ENCODE data around the gene CHRNA3.
"Not testable (repeated sequence)": the region's sequence is repeated elsewhere in the genome, so short reads cannot be mapped to it uniquely, and the experiment has no call there.

CHRNA3 gene

DNA sequence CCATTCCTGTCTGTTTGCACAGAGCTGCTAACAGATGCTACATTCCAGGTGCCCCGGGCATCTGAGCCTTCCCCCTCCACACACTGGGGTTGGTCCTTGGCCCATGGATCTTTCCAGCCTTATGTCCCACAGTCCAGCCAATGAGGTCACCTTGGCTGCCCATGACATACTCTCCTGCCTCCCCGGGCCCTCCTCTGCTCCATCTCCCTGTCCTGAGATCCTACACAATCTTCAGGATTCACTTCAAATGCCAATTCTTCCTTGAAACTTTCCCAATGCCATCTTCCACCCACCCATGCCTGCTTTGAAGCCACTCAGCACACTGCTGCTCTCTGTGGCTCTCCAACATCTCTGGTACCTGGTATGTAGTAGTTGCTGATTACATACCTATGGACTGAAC lies 4.3 kb downstream of the CHRNA3 start:
- DNase-seq = no peak

DNA sequence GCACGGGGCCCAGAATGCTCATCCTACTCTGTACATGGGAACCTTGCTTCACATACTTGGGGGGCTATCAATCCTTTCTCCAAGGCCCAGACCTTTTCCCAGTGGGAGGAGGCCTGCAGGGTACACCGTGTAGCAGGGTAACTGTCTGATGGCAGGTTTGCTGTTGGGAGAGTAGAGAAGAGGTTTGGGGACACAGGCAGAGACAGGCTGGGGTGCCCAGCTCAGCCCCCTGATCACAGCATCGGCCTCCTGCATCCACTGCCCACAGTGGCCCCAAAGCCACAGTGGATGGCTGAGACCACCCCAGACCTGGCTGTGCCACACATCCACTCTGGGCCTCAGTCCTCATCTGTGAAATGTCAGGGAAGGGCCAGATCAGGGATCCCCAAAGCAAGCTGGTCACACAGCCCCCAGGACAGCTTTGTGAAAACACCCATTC lies 5.6 kb downstream of the CHRNA3 start:
- no peak for DNase-seq

GRCh38 chr15:78614021-78614420 lies 6.8 kb downstream of the CHRNA3 start:
- DNase-seq = no peak

DNA sequence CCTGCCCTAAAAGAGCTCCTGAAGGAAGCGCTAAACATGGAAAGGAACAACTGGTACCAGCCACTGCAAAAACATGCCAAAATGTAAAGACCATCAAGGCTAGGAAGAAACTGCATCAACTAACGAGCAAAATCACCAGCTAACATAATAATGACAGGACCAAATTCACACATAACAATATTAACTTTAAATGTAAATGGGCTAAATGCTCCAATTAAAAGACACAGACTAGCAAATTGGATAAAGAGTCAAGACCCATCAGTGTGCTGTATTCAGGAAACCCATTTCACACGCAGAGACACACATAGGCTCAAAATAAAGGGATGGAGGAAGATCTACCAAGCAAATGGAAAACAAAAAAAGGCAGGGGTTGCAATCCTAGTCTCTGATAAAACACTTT lies 11.2 kb downstream of the CHRNA3 start:
- not testable (repeated sequence) for DNase-seq

DNA sequence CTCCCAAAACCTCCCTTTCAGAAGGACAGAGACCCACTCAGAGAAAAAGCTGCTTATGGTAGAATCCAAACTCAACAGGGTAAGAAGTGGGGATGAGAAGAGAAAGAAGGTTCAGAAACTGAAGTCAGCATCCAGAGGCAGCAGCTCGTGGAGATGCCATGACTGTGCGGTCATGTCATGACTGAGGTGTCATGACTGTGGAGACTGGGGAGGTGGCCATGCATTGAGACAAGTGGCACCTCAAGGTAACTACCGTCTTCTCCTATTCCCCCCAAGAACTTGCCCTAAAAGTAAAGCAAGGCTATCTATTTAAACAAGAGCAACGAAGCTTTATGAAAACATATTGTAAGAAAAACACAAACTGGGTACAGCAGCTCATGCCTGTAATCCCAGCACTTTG lies 15.1 kb downstream of the CHRNA3 start:
- DNase-seq = no peak

- DNase-seq = no peak
Measured at GRCh38 chr15:78605201-78605600, 15.6 kb downstream of the CHRNA3 start.

- DNase-seq = no peak
Measured at GRCh38 chr15:78604420-78604819, 16.4 kb downstream of the CHRNA3 start.

- no peak for DNase-seq
Measured at GRCh38 chr15:78603467-78603866, 17.3 kb downstream of the CHRNA3 start.

GRCh38 chr15:78599189-78599588 lies 21.6 kb downstream of the CHRNA3 start:
- DNase-seq = no peak

DNA sequence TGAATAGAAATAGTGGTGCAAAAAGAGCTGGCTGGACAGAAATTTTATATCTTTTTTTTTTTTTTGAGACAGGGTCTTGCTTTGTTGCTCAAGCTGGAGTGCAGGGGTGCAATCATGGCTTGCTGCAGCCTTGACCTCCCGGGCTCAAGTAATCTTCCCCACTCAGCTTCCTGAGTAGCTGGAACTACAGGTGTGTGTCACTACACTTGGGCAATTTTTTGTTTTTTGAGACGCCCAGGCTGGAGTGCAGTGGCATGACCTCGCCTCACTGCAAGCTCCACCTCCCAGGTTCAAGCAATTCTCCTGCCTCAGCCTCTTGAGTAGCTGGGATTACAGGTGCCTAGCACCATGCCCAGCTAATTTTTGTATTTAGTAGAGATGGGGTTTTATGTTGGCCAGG lies 22.4 kb downstream of the CHRNA3 start:
- no peak for DNase-seq

DNA sequence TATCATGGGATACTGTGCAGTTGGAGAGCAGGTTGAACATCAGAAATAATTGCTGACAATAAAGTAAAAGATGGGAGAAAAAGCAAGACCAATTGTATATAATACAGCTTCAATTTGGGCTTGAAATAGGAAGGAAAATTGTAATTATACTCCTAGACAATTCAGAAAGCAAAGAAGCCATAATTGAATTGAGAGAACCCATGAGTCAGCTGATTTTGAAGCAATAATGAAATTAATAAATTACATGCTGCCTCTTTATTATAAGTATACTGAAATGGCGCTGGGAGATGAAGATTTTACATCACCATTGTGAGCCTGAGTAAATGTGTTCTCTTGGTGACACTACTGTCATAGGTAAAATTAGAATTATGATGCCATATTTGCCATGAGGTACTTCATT lies 23.2 kb downstream of the CHRNA3 start:
- no peak for DNase-seq

- no peak for DNase-seq
Measured at GRCh38 chr15:78574944-78575343, 45.9 kb downstream of the CHRNA3 start.

DNA sequence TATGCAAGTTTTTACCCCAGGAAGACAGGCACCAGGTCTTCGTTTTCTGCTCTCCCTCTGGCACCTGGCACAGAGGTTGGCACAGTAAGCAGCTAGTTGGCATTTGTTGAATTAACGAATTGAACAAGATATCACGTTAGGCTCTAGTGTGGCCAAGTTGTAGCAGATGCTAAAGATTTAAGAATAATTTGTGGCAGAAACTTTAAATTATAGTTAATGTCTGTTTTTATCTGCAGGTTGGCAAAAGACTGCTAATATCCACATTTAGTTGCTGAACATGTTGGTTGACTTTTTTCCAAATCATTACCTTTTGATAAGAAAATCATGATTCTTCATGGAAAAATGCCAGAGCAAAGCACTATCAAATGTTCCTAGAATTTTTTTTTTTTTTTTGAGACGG lies 47.4 kb downstream of the CHRNA3 start:
- no peak for DNase-seq

DNA sequence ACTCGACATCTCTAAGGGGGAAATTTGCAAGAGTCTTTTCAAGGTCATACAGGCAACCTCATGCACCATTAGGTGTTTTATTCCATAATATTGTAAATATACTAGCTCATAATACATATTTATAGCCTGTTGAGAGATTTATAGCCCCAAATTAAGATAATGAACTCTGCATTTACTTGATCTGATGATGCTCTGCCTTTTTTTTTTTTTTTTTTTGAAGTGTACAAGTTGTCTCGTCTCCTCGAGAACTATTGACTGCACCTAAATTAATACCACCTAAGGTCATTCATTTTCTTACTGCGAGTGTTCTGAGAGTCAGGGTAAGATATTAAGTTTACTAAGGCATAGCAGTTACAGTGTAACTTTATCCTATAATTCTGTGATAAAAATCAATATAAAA lies 49.4 kb downstream of the CHRNA3 start:
- no peak for DNase-seq

DNA sequence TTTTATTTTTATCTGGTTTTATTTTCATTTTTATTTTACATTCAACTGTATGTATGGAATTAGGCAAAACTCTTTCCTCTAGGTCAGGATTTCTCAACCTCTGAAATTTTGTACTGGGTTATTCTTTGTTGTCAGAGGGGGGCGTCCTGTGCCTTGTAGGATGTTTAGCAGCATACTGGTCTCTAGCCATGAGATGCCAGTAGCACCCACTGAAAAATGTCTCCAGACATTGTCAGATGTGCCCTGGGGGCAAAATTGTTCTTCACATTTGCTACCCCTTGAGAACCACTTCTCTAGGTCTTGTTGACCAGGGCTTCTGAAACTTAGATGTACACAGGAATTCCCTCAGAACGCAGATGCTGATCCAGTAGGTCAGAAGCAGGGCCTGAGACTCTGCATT lies 50.1 kb downstream of the CHRNA3 start:
- DNase-seq = no peak

DNA sequence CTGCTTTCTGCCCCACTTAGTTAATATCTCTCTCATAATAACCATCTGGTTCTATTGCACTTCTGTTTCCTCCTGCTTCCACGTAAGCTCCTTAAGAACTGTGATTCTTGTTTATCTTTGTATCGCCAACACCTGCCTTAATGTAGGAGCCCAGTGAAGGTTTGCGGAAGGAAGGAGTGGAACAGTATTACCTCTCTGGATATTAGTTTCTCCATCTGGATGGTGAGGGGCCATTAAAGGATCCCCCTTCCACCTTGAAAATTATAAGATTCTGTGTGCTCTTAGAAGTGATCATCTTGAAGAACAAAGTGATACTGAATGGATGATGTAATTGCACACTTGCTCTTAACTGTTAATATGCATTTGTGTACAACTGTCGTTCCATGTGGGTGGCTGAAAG lies 53.3 kb downstream of the CHRNA3 start:
- no peak for DNase-seq

DNA sequence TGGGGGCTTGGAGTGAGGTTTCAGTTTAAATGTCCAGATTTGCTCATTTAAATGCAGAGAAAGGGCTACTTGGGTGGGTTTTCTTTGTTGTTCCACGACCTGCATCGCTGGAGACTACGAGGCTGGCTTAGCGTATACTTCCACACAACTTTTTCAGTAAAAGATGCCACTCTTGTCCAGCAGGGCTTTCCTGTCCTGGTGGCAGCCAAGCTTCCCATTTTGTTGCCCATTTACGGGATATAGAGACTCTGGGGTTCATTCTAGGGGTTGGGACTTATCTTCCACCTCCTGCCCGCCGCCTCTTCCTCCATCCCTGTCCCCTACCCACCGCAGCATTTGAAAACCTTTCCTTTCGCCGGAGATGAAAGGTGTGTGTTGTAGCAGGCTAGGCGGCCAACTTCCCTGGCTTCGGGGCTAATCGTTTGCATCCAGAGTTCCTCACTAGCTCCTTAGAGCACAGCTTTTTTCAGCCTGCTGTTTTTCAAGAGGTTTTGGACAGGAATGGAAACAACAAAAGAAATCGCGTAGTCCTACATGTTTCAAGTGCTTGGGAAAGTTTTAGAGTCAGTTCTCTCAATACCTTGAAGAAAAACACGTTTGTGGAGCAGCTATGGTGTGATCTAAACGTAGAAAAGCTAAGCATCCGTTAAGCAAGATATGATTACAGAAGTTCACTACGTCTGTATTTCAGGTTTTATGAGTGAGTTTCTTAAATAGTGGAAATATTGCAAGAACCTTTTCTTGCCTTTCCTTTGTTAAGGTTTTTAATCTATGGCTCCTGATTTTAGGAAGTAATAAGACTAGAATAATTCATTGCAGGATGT lies 54.6 kb downstream of the CHRNA3 start:
- no peak for DNase-seq

DNA sequence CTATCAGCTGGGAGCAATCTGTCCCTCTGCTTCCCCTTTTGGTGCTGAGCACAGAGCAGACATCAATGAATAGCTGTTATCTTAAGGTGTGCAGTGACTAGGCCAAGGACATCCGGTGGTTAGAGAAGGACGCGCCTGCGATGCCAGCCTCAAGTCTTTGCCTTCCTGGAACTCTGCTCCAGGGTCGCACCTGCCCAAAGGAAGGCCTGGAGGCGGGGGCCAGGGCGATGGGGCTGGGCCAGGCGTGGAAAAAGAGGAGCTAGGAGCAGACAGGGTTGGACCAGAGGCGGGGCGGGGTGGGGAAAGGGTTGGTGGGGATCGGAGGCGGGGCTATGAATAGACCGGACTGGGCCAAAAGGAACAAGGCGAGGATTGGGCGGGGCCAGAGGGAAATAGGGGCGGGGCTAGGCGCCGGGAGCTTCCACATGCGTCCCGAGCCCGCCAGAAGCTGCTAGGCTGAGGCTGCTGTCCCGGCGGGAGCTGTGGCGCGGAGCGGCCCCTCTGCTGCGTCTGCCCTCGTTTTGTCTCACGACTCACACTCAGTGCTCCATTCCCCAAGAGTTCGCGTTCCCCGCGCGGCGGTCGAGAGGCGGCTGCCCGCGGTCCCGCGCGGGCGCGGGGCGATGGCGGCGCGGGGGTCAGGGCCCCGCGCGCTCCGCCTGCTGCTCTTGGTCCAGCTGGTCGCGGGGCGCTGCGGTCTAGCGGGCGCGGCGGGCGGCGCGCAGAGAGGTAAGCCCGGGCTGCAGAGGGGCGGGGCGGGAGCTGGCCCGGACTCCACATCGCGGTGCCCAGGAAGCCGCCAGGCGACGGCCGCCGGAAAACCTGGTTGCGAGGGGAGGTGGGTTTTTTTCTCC lies 55.5 kb downstream of the CHRNA3 start, which contains the start of gene CHRNA5:
Gene CHRNA5, plus strand, starts transcription at position 424 of the 854 bp plus-strand sequence. Its CDS starts 200 bp downstream, at position 624.
- peak; percentile 46 for DNase-seq

DNA sequence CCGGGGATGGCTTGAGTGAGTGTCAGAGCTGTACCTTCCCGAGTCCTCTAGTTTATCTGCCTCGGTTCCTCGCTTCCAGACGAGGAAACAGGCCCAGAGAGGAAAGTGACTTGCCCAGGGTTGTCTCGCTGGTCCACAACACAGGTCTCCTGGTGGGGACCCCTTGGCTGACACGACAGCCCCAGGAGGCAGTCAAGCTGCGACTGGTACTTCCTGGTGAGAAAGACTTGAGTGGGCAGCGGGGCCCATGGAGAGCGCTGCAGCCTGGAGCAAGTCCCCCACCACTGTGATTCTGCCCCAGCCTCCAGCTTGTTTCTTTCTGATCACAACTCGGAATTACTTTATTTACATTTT lies 56.1 kb downstream of the CHRNA3 start:
- DNase-seq = no peak

DNA sequence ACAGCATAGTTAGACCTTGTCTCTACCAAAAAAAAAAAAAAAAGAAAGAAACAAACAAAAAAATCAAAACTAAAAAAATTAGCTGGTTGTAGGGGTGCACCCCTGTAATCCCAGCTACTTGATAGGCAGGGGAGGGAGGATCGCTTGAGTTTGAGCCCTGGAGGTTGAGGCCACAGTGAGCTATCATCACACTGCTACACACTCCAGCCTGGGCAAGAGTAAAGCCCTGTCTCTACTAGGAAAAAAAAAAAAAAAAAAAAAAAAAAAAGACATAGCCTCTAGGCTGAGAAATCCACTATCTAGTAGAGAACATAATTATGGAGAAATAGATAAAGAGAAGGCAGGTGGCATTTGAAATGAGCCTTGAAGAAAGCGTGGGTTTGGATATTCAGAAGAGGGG lies 57.7 kb downstream of the CHRNA3 start:
- DNase-seq = no peak

DNA sequence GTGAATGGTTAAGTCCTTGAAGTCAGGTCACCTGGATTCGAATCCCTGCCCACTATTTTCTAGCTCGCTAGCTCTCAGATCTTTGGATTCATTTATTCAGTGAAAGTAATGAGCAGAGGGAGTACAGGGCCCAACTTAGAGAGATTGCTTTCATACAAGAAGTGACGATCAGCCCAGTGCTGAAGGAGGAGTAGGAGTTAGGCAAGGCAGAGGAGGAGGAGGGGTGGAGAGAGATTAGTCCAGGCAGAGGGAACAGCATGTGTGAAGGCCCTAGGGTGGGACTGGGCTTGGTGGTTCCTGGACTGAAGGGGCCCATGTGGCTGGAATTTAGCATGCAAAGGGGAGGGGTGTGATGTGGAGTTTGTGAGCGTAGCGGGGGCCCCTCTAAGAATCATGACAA lies 59.3 kb downstream of the CHRNA3 start:
- no peak for DNase-seq

GRCh38 chr15:78560201-78560600 lies 60.6 kb downstream of the CHRNA3 start:
- not testable (repeated sequence) for DNase-seq

DNA sequence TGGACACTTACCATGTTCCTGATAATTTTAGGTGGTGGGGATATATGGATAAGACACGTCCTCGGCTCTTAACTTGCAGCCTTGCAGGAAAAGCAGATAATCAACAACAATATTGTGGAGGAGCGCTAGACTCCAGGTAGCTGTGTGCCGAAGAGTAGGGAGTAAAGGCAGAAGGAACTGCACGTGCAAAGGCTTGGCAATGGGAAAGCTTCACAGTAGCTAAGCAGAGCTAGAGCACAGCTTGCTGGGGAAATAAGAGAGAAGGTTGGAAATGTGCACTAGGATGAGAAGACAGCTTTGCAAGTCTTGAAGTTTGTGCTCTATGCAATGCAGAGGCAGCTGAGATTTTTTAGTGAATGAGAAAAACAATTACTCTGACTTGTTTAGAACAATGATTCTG lies 68.2 kb downstream of the CHRNA3 start:
- DNase-seq = no peak

DNA sequence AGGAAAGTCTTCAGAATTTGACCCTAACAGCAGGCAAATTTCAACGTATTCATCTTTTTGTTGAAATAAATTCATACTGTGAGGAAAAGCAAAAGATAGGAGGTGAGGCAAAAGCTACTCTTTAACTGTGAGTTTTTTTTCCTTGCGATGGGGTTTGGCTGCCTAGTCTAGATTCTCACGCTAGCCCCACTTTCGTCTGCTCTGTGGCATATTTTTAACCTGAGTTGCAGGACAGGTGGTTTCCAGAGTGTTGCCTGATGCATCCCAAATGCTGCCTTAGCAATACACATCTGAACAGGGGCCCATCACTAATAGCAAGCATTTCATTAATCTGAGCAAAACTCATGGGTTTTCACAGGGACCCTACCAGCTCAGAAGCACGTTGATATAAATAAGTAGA lies 68.9 kb downstream of the CHRNA3 start:
- DNase-seq = no peak
